ENCODE results near the gene PELO.

The PELO gene

DNA sequence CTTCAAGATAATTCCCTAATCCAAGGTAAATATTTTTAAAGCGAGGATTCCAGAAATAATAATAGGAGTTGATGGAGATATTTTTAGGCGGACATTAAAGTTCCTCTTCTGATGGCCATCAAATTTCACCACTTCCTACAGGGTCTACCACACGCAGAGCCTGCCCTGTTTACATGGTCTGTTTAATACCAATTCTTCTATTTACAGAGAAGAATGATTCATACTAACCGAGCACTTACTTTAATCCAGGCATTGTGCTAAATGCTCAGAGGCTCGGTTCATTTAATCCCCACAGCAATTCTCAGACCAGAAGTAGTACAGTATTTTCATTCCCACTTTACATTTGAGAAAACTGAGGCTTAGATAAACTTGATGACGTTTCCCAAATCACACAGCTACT is 3.0 kb upstream of the PELO start:
- Mint-ChIP-seq H3K27me3 (peaks cover 13% of the 10 kb centered on the region), H3K9me3 (no peaks in the 10 kb centered on the region), H3K4me1 (ENCODE audit: low read depth) (peaks cover 36% of the 10 kb centered on the region), H3K27ac (no peak overlapping the region), H3K4me3 (no peak overlapping the region), H3K36me3 (ENCODE audit: low read depth) (no peaks in the 10 kb centered on the region)

DNA sequence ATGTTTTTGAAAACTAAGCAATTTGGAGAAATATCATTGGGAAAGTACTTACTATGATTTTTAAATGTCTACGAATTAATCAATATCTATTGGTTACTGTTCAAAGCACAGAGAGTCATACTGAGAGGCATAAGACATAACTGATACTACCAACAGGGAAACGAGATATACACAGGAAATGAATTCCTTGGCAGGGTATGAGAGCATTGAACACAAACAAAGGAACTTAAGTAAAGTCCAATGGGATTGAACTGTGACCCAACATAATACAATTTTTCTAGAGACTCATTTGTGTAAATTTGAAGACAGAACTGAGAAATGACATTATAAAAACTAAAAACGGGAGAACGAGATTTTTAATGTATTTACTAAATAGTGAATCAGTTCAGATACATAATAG is 1.3 kb upstream of the PELO start:
- H3K27ac Mint-ChIP-seq, result no peak overlapping the region
- H3K27me3 Mint-ChIP-seq, result peaks cover 15% of the 10 kb centered on the region
- H3K9me3 Mint-ChIP-seq, result no peaks in the 10 kb centered on the region
- peaks cover 6% of the 10 kb centered on the region for H3K36me3 Mint-ChIP-seq (ENCODE audit: low read depth)
- no peak overlapping the region for H3K4me3 Mint-ChIP-seq
- peaks cover 50% of the 10 kb centered on the region for H3K4me1 Mint-ChIP-seq (ENCODE audit: low read depth)

DNA sequence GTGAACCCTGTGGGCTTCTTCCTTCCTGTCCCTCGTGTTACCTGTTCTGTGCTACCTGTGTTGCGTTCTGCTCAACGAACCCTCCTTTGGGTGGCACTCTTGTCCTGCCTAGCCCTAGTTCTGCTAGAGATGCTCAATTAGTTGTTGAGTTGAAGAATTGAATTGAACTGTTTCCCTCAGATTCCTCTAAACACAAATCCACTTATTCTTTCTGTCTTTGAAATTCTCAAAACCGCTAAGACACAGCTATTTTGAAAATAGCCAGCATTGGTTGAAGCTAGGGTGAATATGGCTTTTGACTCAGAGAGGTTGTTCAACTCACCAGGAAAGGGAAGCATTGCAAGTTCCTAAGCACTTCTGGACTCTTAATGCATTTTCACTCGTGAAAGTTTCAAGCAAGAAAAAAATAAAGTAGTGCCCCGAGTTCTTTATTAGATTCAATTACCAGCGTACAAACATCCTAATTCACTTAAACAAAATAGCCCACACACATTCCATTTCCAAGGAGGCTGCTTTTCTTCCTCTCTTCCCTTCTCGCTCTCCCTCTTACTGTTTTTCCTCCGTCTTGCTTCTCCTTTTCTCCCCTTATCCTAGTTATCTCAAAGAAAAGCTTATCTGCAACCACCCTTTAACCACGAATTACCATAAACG is 642 bp upstream of the PELO start:
- Mint-ChIP-seq H3K9me3 (no peaks in the 10 kb centered on the region), H3K36me3 (ENCODE audit: low read depth) (peaks cover 6% of the 10 kb centered on the region), H3K27me3 (peaks cover 15% of the 10 kb centered on the region), H3K27ac (peak overlapping the region; percentile 72), H3K4me3 (peak overlapping the region; percentile 91), H3K4me1 (ENCODE audit: low read depth) (peaks cover 50% of the 10 kb centered on the region)

DNA sequence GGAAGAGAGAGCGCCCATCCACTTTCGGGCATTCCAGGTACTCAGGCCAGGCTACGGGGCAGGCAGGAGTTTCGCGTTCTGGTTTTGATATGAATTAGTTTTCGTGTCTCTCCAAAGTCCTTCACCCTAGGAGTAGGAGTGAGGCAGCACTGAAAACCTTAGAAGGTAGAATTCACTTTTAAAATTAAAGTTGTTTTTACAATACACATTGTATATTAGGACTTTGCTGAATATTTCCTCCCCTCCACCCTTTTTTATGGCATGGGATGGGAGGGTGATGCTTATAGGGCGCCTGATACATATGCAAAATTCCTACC is 747 bp downstream of the PELO start:
- Mint-ChIP-seq H3K36me3 (ENCODE audit: low read depth) (peaks cover 6% of the 10 kb centered on the region), H3K9me3 (no peaks in the 10 kb centered on the region), H3K27me3 (peaks cover 15% of the 10 kb centered on the region)

DNA sequence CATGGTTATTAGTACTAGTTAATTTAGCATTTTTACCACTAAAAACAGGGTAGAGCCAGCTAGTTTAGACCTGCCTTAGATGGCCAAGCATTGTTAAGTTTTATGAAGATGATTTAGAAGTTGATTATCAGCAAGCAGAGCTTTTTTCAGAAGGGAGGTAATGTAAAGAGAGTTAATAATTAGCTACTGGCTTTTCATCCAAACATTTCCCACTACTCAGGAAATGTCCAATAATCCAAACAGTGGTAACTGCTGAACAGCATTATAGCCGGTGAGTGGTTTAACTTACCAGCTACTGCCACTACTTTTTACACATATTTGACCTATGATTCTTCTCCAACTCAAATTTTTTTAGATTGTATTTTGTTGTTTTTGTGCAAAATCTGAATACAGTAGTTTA is 1.7 kb downstream of the PELO start:
- H3K36me3 Mint-ChIP-seq (ENCODE audit: low read depth), result peaks cover 6% of the 10 kb centered on the region
- peak overlapping the region; percentile 91 for H3K4me3 Mint-ChIP-seq
- no peaks in the 10 kb centered on the region for H3K9me3 Mint-ChIP-seq
- H3K4me1 Mint-ChIP-seq (ENCODE audit: low read depth), result peaks cover 44% of the 10 kb centered on the region
- H3K27ac Mint-ChIP-seq, result no peak overlapping the region
- peaks cover 15% of the 10 kb centered on the region for H3K27me3 Mint-ChIP-seq

More for the DNA sequence above, 747 bp downstream of the PELO start:
- Mint-ChIP-seq H3K27ac (no peak overlapping the region), H3K4me3 (peak overlapping the region; percentile 91), H3K4me1 (ENCODE audit: low read depth) (peaks cover 48% of the 10 kb centered on the region)

DNA sequence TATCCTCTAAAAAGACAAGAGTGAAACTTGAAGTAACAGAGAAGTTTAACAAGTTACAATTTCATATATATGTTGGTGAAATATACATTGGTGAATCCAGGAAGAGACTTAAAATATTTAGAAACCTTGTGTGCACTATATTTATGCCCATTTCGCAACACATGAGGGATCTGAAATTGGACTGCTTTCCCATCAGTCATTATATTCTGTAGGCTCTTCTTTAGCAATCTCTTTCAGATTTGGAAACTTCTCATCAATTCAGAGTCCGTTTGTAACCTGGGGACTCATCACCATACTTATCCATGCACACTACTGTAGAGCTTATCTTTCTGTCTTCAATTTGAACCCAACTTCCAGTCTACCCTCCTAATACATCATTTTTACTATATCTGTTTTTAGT is 2.1 kb downstream of the PELO start:
- Mint-ChIP-seq H3K4me1 (ENCODE audit: low read depth) (peaks cover 44% of the 10 kb centered on the region), H3K27me3 (peaks cover 11% of the 10 kb centered on the region), H3K27ac (peak overlapping the region; percentile 0), H3K4me3 (peak overlapping the region; percentile 91), H3K9me3 (no peaks in the 10 kb centered on the region), H3K36me3 (ENCODE audit: low read depth) (peaks cover 6% of the 10 kb centered on the region)

DNA sequence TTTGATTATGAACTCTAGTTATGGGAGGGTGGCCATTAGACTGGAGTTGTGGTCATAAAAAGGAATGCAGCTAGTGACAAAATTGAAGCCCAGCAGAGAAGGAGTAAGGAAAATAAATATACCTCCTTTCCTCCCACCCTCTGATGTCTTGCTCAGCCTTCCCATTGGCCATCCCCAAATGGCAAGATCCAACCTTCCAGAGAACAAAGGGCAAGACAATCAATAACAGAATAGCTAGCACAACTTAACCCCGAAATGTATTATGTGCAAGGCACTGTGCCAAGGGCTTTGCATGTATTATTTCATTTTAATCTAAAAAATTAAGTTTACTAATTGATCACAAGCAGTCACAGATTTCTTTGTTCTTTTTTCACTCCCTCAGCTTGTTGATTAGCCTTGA is 3.6 kb downstream of the PELO start:
- Mint-ChIP-seq H3K27ac (no peak overlapping the region), H3K9me3 (no peaks in the 10 kb centered on the region), H3K4me1 (ENCODE audit: low read depth) (peaks cover 39% of the 10 kb centered on the region), H3K36me3 (ENCODE audit: low read depth) (peaks cover 6% of the 10 kb centered on the region), H3K4me3 (no peak overlapping the region), H3K27me3 (peaks cover 7% of the 10 kb centered on the region)

DNA sequence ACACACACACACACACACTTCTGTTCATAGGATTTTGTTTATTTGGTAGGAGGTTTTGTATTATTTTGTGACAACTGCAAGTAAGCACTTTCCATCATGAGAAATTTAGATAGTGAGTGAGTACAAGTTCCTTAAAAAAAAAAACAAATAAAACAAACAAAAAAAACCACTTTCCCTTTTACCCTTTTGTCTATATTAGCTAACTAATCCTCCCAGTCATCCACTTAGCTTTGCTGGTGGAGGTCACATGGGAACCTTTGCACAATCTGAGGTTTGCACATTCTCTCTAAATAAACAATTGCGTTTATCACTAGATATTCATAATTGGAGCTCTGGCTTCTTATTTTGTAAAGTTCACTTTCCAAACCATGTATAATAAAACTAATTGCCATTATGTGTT is 6.8 kb downstream of the PELO start:
- peaks cover 39% of the 10 kb centered on the region for H3K4me1 Mint-ChIP-seq (ENCODE audit: low read depth)
- H3K27ac Mint-ChIP-seq, result no peak overlapping the region
- H3K4me3 Mint-ChIP-seq, result no peak overlapping the region
- H3K27me3 Mint-ChIP-seq, result peaks cover 3% of the 10 kb centered on the region
- H3K9me3 Mint-ChIP-seq, result no peaks in the 10 kb centered on the region
- H3K36me3 Mint-ChIP-seq (ENCODE audit: low read depth), result peaks cover 6% of the 10 kb centered on the region

DNA sequence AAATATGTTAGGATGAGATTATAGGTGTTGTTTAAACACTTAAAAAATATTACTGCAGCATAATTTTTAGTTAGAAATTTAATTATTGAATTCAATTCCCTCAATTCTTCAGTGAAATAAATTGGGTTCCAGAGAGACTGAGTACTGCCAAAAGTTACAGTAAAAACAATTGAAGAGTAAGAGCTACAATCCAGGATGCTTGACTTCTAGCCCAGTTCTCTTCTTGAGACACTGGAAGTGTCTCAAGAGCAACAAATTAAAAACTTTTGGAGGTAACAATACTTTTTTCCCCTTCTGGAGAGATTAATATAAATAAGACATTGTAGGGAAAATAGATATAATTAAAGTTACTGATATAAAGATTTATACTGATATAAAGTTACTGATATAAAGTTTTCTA is 8.3 kb downstream of the PELO start:
- peaks cover 34% of the 10 kb centered on the region for H3K4me1 Mint-ChIP-seq (ENCODE audit: low read depth)
- H3K27me3 Mint-ChIP-seq, result no peaks in the 10 kb centered on the region
- peaks cover 13% of the 10 kb centered on the region for H3K36me3 Mint-ChIP-seq (ENCODE audit: low read depth)
- H3K9me3 Mint-ChIP-seq, result no peaks in the 10 kb centered on the region
- no peak overlapping the region for H3K4me3 Mint-ChIP-seq
- no peak overlapping the region for H3K27ac Mint-ChIP-seq

DNA sequence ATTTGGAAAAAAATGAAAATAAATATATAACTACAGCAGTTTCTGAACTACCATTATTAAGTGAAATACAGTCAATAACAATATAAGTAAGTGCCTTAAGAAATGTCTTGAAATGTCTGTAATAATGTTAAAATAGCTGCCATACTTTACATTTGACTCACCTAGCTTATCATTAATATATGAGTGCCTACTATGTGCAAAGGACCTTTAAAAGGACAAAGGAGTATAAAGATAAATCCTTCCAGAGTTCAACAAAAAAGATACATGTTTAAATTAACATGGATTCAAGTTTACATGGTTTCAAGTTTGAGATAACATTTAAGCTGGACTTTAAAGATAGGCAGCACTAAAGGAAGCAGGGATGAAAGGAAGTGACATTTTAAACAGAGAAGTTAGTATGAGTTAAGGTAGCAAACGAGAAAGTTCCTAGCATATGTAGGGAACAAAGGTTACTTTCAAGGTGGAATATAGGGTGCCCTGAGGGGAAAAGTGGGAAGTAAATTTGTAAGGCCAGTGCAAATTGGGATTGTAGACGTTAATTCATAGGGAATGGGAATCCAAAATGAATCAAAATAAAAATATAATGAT is 8.9 kb downstream of the PELO start:
- H3K27me3 Mint-ChIP-seq, result no peaks in the 10 kb centered on the region
- H3K4me3 Mint-ChIP-seq, result no peak overlapping the region
- H3K4me1 Mint-ChIP-seq (ENCODE audit: low read depth), result peaks cover 39% of the 10 kb centered on the region
- peaks cover 19% of the 10 kb centered on the region for H3K36me3 Mint-ChIP-seq (ENCODE audit: low read depth)
- no peaks in the 10 kb centered on the region for H3K9me3 Mint-ChIP-seq
- no peak overlapping the region for H3K27ac Mint-ChIP-seq

DNA sequence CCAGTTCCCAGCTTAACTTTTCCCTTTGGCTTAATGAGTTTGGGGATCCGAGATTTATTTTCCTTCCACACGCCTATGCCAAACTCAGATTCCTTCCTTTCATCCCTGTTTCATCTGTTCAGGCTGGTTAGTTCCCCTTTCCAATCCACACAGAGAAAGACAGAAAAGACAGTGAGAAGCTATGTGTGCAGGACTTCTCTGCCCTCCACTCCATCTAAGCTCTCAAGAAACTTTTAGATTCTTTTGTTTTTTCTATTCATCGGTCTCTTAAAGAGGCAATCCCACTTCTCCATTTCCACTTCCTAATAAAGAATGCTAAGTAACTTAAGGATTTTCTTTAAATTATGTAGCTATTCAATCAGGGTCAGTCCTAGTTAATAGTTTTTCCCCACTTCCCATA is 11.2 kb downstream of the PELO start:
- peaks cover 55% of the 10 kb centered on the region for H3K4me1 Mint-ChIP-seq (ENCODE audit: low read depth)
- H3K9me3 Mint-ChIP-seq, result no peaks in the 10 kb centered on the region
- peak overlapping the region; percentile 97 for H3K4me3 Mint-ChIP-seq
- peaks cover 37% of the 10 kb centered on the region for H3K36me3 Mint-ChIP-seq (ENCODE audit: low read depth)
- H3K27ac Mint-ChIP-seq, result peak overlapping the region; percentile 59
- no peaks in the 10 kb centered on the region for H3K27me3 Mint-ChIP-seq

DNA sequence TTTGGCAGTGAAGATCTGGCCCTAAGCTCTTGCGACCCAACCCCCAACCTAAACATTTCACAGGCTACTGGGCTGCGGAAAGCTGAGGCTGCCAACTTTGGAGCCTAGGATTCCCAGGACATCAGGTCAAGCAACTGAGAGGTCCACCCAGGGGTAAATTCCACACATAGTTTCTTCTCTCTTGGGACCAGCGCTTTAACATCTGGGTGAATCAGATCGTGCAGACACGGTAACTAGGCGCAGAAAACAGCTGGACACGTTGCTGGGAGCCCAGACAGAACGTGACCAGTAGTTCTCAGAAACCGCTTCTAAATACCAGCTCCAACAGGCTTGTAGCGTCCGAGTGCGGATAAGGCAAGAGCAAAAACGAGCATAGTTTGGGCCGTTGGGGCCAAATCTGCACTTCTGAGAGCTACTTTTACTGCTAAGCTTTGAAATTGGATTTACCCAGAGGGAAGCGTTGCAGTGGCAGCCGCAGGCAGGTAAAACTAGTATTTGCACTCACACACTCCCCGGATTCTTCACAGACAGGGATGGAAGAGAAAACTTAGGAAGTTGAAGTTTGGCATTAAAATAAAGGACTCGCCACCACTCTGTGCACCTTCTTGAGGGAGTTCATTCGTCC is 11.8 kb downstream of the PELO start:
- H3K27me3 Mint-ChIP-seq, result no peaks in the 10 kb centered on the region
- H3K36me3 Mint-ChIP-seq (ENCODE audit: low read depth), result peaks cover 42% of the 10 kb centered on the region
- no peaks in the 10 kb centered on the region for H3K9me3 Mint-ChIP-seq
- H3K4me3 Mint-ChIP-seq, result peak overlapping the region; percentile 97
- peaks cover 59% of the 10 kb centered on the region for H3K4me1 Mint-ChIP-seq (ENCODE audit: low read depth)
- peak overlapping the region; percentile 95 for H3K27ac Mint-ChIP-seq

DNA sequence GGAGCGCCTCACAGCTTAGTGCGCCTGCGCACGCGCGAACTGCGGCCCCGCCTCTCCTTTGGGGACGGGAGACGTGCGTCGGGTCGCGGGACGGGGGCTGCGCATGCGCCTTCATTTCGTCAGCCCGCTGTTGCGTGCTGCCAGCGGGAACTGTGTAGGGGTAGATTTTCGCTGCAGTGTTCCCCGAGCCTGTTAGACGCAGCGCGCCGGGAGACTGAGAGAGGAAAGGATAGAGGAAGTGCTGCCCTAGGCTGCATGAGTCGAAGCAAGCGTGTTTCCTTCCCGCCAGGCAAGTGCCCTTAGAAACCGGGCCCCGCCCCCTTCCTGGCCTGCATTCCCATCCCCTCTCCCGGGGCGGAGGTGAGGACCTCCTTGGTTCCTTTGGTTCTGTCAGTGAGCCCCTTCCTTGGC is 12.3 kb downstream of the PELO start:
- Mint-ChIP-seq H3K36me3 (ENCODE audit: low read depth) (peaks cover 48% of the 10 kb centered on the region), H3K27me3 (no peaks in the 10 kb centered on the region), H3K4me1 (ENCODE audit: low read depth) (peaks cover 64% of the 10 kb centered on the region), H3K27ac (peak overlapping the region; percentile 95), H3K4me3 (peak overlapping the region; percentile 97), H3K9me3 (no peaks in the 10 kb centered on the region)

DNA sequence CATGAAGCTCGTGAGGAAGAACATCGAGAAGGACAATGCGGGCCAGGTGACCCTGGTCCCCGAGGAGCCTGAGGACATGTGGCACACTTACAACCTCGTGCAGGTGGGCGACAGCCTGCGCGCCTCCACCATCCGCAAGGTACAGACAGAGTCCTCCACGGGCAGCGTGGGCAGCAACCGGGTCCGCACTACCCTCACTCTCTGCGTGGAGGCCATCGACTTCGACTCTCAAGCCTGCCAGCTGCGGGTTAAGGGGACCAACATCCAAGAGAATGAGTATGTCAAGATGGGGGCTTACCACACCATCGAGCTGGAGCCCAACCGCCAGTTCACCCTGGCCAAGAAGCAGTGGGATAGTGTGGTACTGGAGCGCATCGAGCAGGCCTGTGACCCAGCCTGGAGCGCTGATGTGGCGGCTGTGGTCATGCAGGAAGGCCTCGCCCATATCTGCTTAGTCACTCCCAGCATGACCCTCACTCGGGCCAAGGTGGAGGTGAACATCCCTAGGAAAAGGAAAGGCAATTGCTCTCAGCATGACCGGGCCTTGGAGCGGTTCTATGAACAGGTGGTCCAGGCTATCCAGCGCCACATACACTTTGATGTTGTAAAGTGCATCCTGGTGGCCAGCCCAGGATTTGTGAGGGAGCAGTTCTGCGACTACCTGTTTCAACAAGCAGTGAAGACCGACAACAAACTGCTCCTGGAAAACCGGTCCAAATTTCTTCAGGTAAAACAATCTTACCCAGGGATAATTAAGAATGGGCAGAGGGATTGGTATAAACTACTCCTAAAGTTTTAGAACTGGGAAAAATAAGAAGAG is 12.9 kb downstream of the PELO start:
- peaks cover 54% of the 10 kb centered on the region for H3K36me3 Mint-ChIP-seq (ENCODE audit: low read depth)
- H3K4me3 Mint-ChIP-seq, result peak overlapping the region; percentile 97
- no peaks in the 10 kb centered on the region for H3K27me3 Mint-ChIP-seq
- H3K9me3 Mint-ChIP-seq, result no peaks in the 10 kb centered on the region
- peak overlapping the region; percentile 95 for H3K27ac Mint-ChIP-seq
- H3K4me1 Mint-ChIP-seq (ENCODE audit: low read depth), result peaks cover 69% of the 10 kb centered on the region

DNA sequence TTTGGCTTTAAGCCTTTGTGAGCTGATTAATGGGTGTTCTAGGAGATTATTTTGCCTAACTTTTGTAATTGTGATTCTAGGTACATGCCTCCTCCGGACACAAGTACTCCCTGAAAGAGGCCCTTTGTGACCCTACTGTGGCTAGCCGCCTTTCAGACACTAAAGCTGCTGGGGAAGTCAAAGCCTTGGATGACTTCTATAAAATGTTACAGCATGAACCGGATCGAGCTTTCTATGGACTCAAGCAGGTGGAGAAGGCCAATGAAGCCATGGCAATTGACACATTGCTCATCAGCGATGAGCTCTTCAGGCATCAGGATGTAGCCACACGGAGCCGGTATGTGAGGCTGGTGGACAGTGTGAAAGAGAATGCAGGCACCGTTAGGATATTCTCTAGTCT is 13.6 kb downstream of the PELO start:
- H3K27me3 Mint-ChIP-seq, result no peaks in the 10 kb centered on the region
- peaks cover 71% of the 10 kb centered on the region for H3K4me1 Mint-ChIP-seq (ENCODE audit: low read depth)
- H3K36me3 Mint-ChIP-seq (ENCODE audit: low read depth), result peaks cover 56% of the 10 kb centered on the region
- H3K4me3 Mint-ChIP-seq, result peak overlapping the region; percentile 97
- H3K9me3 Mint-ChIP-seq, result no peaks in the 10 kb centered on the region
- peak overlapping the region; percentile 95 for H3K27ac Mint-ChIP-seq
